NCI-H748 treated with DMSO at 0.1 percent for 48 hours (cell line): ENCODE data around the gene LENG8.
A peak's percentile ranks its signal among the peaks of the same experiment; 100 is the strongest.
"Not testable (repeated sequence)": the region's sequence is repeated elsewhere in the genome, so short reads cannot be mapped to it uniquely, and the experiment has no call there.

Experiments
- DNase-seq: peaks from one replicate; lab custom pipeline; 2025; lab: John Stamatoyannopoulos, UW

The LENG8 gene

DNA sequence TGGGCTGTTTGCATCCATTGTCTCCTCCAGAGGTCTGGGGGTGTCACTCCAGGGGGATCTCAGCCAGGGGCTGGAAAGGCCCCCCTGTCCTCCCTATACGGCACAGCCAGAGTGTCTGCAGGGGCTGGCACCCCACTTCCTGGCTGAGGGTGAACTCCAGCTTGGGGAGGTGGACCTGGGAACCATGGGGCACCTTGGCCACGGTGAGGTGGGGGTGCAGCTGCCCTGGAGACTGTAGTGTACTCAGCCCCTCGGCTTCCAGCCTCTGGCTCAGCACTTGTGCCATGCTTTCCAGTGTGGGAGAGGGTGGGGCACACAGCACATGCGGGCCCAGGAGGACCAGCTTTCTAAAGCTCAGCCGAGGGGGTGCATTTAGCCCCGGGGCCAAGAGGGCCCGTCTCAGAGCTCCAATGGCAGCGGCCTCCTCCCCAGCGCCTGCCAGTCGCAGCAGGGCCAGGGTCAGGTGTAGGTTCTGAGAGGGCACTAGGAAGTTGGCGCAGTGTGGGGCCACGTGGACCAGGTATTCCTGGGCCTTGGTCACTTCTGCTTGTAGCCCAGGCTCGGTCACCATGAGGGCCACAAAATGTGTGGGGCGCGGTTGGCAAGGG, 13.2 kb downstream of the LENG8 start:
- DNase-seq = no peak

GRCh38 chr19:54462655-54463530, 13.9 kb downstream of the LENG8 start:
- no peak for DNase-seq

GRCh38 chr19:54463531-54464043, 14.6 kb downstream of the LENG8 start, which contains the start of gene LENG9:
TSS of gene LENG9 (minus strand) at chr19:54463778. CDS start at chr19:54463526, 252 bp downstream.
- DNase-seq = peak; percentile 98

DNA sequence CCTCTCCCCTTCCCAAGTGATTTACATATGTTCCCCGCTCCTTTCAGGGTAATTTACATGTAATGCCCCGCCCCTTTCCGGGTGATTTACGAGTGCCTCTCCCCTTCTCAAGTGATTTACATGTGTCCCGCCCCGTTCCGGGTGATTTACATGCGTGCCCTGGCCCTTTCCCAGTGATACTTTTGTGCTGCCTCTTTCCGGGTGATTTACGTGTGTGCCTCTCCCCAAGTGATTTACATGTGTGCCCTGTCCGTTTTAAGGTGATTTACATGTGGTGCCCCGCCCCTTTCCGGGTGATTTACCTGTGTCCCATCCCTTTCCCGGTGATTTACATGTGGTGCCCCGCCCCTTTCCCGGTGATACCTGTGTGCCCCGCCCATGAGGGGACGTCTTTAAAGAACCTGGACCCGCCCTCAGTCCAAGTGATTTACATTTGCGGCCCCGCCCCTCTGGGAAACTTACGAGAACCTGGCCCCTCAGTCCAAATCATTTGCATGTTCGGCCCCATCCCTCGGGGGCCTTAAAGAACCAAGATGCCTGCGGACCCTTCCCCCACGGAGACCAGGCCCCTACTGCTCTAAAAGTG, 15.1 kb downstream of the LENG8 start:
- peak; percentile 98 for DNase-seq

- DNase-seq = peak; percentile 92
Observed at GRCh38 chr19:54464630-54465425, 15.8 kb downstream of the LENG8 start.

GRCh38 chr19:54465426-54466109, 16.6 kb downstream of the LENG8 start:
- no peak for DNase-seq

DNA sequence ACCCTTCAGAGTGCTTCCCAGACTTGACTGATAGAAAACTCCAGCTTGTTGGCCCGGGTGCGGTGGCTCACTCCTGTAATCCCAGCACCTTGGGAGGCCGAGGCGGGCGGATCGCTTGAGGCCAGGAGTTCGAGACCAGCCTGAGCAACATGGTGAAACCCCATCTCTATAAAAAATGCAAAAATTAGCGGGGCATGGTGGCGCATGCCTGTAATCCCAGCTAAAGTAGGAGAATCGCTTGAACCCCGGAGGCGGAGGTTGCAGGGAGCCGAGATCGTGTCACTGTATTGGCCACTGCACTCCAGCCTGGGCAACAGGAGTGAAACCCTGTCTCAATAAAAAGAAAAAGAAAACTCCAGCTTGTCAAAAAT, 17.1 kb downstream of the LENG8 start:
- not testable (repeated sequence) for DNase-seq

DNA sequence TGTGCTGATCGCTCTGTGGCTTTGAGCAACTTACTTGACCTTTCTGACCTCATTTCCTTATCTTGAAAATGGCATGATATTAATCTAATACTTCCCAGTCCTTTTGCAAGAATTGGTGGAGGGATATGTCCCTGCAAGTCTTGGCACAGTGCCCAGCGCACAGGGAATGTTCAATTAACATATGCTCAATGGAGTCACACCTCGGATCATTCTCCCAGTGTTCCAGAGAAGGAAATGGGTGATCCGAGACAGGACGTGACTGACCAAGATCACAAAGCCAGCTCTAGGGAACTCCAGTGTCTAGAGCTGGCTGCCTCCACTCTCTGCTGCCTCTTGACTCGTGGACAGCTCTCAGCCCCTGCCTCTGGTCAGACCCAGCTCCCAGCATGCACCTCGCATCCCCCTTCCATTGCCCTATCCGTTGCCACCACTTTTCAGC, 20.5 kb downstream of the LENG8 start:
- DNase-seq = no peak

DNA sequence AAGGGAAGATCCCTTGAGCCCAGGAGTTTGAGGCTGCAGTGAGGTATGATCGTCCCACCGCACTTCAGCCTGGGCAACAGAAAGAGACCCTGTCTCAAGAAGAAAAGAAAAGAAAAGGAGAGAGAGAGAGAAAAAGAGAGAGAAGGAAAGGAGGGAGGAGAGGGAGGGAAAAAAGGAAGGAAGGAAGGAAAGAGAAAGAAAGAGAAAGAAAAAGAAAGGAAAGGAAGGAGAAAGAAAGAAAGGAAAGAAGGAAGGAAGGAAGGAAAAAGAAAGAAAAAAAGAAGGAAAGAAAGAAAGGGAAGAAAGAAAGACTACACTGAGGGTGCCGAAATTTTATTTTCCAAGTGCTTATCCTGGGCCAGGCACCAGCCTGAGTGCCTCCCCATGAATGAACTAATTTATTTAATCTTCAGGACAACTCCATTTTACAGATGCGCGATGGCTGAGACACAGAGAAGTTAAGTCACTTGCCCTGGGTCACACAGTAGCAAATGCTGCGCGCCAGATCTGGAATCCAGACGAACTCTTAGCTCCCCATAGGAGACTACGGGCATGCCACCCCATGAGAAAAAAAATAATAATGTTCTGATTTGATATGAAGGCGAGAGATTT, 21.4 kb downstream of the LENG8 start:
- DNase-seq = no peak

DNA sequence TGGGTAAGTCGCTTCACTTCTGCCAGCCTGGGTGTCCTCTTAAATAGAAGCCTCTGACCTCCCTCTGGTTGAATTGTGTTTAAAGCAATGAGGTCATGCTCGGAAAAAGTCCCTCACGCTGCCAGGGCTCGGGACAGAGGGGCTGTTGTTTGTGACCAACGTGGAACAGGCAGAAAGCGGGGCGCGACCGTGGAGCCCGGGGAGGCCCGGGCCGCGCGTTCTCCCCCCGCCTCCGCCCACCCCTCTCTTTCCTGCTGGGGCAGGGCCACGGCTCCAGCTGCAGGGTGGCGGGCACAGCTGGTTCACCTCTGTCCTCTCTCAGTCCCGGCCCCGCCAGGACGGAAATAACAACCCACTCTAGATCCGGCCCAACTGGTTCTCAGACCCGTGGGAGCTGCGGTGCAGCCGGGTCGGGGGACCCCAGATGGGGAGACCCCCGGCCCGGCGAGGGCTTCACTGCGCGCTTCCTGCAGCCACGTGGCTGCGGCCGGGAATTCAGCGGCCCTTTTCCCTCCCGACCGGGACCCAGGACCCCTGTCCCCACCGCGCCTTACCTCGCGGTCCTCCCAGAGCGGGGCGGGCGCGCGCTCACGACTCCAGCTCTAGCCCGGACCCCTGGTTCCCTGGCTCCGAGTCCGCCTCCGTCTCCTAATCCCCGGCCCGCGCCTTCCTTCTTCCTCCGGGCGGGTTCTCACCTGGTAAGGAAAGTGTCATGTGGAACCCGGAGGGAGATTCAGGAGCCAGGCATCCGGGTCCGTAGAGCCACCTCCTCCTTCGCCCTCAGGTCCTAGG, 22.2 kb downstream of the LENG8 start:
- no peak for DNase-seq

GRCh38 chr19:54473071-54473891, 24.3 kb downstream of the LENG8 start, which contains the start of gene CDC42EP5:
TSS of gene CDC42EP5 (minus strand) at chr19:54473296. CDS start at chr19:54465547, 7,749 bp downstream.
- DNase-seq = no peak

DNA sequence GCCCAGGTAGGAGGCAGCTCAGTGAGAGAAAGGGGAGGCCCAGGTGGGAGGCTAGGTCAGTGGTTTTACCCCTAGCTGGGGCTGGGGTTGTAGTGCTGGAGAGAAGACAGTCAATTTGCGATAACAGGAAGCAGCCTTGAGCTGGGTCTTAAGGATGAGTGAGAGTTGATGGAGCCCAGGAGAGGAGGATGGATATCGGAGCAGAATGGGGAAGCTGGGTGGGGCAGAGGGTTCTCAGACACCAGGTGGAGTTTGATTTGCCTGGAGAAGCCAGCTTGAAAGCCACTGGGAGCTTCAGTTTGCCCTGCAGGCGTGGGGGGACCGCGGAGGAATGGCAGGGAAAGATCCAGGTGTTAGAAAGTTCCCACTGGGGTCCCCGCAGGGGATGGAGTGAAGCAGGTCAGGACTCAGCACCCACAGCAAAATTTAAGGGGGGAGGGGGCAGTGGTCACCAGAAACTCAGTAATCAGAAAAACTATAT, 24.9 kb downstream of the LENG8 start:
- no peak for DNase-seq

DNA sequence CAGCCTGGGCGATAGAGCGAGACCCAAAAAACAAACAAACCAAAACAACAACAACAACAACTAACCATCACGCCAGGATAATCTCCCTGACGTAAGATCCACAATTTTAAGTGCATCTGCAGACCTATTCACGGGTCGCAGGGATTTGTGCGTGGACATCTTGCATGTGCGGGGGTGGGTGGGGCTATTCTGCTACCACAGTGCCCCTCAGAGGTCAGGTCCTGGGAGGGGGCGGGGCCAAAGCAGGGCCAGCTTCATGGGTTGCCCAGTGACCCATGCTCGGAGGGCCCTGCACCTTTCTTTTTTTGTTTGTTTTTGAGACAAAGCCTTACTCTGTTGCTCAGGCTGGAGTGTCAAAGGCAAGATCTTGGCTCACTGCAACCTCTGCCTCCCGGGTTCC, 26.7 kb downstream of the LENG8 start:
- no peak for DNase-seq

DNA sequence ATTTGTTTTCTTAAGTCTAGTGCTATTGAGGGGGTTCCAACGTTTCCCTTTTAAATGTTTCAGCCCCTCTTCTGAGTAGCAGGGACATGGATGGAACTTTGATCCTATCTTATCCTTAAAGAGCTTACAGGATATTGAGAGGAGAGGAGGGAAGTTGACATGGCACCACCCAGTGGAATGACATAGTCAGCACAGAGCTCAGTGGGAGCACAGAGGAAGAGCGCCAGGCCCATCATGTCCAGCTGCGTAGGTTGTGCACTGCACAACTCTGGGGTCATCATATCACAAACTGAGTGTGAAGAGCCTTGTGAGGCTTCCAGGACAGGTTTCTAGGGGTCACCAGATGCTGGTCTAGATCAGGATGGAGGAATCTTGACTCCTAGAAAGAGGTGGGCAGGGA, 28.7 kb downstream of the LENG8 start:
- no peak for DNase-seq

- DNase-seq = peak; percentile 26
Observed at GRCh38 chr19:54478677-54479266, 29.8 kb downstream of the LENG8 start.

DNA sequence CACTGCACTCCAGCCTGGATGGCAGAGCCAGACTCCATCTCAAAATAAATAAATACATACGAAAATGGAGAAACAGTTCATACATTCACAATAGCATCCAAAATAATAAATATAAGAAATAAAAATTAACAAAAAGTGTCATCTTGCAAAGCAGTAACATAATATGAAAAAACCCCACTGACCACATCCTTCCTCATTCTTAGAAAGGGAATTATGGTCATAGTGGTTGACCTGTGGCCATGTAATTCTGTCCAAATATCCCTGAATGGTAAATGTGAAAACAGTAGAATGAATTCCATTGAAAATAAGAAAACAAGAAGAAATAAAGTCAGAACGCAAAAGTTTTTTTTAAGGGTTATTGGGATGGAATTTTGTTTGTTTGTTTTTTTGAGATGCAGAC, 31.1 kb downstream of the LENG8 start:
- DNase-seq = no peak

- DNase-seq = peak; percentile 42
Observed at GRCh38 chr19:54481326-54481930, 32.4 kb downstream of the LENG8 start.

DNA sequence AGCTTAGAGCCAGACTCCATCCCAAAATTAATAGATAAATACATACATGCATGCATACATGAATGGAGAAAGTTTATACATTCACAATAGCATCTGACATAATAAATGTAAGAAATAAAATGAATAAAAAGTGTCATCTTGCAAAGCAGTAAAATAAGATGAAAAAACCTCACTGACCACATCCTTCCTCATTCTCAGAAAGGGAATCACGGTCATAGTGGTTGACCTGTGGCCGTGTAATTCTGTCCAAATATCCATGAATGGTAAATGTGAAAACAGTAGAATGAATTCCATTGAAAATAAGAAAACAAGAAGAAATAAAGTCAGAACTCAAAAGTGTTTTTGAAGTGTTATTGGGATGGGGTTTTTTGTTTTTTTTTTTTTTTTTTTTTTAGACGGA, 33.9 kb downstream of the LENG8 start:
- DNase-seq = no peak
